Neuron (in vitro differentiated cells): ENCODE results near the gene TOMM7.
A peak's percentile ranks its signal among the peaks of the same experiment; 100 is the strongest.

ENCODE experiments used
- H2AFZ ChIP-seq: one replicate; pipeline ENCODE4 v1.6.1; 2013; ENCODE audit warnings: low read depth, mild to moderate bottlenecking, inconsistent platforms, low read length, moderate library complexity
- H3K27me3 ChIP-seq: one replicate; pipeline ENCODE4 v1.6.1; 2013; ENCODE audit warnings: low read length; ENCODE audit not compliant: insufficient read depth
- H3K36me3 ChIP-seq: one replicate; pipeline ENCODE4 v1.6.1; 2013; ENCODE audit warnings: low read length; ENCODE audit not compliant: insufficient read depth
- H3K4me1 ChIP-seq: one replicate; pipeline ENCODE4 v1.6.1; 2013; ENCODE audit warnings: low read length; ENCODE audit not compliant: insufficient read depth
- H3K4me3 ChIP-seq: 2 replicates; pipeline ENCODE4 v1.5.1; 2013; ENCODE audit warnings: mild to moderate bottlenecking, low read length, moderate library complexity
- H3K9me3 ChIP-seq: one replicate; pipeline ENCODE4 v1.6.1; 2013; ENCODE audit warnings: low read length

Gene TOMM7

DNA sequence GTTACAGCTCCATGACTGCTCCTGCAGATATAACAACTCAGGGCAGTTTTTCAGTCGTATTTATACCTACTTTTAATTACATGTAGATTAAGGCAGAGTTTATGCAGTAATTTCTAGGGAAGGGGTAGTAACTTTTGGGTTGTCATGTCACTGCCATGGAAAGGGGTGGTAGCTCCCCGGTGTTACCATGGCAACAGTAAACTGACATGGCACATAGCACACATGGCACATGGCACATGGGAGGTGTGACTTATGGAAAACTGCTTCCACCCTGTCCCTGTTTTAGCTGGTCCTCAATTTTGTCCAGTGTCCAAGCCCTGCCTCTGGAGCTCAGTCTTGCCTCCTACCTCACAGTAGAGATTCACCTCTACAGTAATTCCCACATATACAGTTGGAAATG is 3.9 kb upstream of the TOMM7 start:
- Histone ChIP-seq H3K4me3 (no peak overlapping the region), H3K4me1 (peaks cover 14% of the 10 kb centered on the region), H3K36me3 (no peaks in the 10 kb centered on the region), H3K27me3 (no peaks in the 10 kb centered on the region), H3K9me3 (no peaks in the 10 kb centered on the region), H2AFZ (no peak overlapping the region)

DNA sequence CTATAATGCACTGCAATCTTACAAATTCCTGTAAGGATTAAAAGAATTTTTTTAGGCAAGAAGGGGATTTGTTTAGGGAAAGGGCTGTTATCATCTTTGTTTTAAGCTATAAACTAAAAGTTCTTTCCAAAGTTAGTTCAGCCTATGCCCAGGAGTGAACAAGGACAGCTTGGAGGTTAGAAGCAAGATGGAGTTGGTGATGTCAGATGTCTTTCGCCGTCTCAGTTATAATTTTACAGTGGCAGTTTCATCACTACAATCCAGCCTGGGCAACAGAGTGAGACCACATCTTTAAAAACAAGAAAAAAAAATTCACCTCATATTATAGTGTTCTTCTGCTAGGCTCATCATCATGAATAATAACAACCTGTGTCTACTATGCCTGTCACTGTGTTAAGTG is 2.1 kb upstream of the TOMM7 start:
- Histone ChIP-seq H3K9me3 (no peaks in the 10 kb centered on the region), H3K4me3 (no peak overlapping the region), H3K27me3 (no peaks in the 10 kb centered on the region), H2AFZ (no peak overlapping the region), H3K4me1 (peaks cover 23% of the 10 kb centered on the region), H3K36me3 (no peaks in the 10 kb centered on the region)

DNA sequence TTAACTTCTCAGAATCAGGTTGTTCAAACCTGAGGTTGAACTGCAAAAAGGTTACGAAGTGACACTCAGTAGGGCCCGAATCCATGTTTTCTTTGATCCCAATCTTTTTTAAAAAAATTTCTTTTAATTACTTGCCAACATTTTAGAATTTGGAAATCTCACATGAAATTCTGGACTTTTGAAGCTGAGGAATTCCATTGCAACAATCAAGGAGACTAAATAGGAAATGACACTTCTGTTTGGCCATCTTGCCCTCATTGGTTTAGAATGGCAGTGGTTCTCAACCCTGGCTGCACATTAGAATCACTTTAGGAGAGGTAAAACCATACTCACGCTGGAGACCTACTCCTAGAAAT is 471 bp upstream of the TOMM7 start:
- Histone ChIP-seq H3K27me3 (no peaks in the 10 kb centered on the region), H3K4me1 (peaks cover 23% of the 10 kb centered on the region), H3K36me3 (no peaks in the 10 kb centered on the region), H3K4me3 (peak overlapping the region; percentile 93), H2AFZ (peak overlapping the region; percentile 29), H3K9me3 (no peaks in the 10 kb centered on the region)

DNA sequence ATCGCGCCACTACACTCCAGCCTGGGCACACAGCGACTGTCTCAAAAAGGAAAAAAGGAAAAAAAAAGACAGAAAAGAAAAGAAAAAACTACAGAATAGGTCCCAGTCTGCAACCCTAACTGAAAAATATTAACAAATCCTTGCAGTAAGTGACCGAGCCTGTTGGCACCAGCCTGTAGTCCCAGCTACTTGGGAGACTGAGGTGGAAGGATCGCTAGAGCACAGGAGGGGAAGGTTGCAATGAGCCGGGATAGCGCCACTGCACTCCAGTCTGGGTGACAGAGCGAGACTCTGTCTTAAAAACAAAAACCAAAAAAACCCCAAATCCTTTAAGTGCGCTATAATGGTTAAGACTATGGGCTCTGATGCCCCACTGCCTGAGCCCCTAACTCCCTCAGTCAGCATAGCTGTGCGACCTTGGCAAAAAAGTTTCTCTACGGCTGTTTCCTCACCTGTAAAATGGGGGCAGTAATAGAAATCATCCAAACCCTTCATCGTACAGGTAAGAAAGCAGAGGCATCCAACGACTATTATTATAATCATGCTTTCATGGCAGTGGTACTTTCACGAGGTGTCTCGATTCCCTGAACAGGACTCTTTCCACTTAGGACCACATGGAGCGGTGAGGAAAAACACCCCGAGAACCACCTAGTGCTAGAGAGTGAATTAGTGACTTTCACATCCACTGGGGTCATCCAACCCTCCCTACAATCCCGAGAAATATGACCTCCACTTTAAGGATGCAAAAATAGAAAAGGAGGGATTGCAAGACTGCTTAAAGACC is 755 bp downstream of the TOMM7 start:
- Histone ChIP-seq H3K36me3 (peaks cover 6% of the 10 kb centered on the region), H3K9me3 (no peaks in the 10 kb centered on the region), H3K27me3 (no peaks in the 10 kb centered on the region), H3K4me1 (peaks cover 23% of the 10 kb centered on the region), H3K4me3 (peak overlapping the region; percentile 93), H2AFZ (peak overlapping the region; percentile 55)

DNA sequence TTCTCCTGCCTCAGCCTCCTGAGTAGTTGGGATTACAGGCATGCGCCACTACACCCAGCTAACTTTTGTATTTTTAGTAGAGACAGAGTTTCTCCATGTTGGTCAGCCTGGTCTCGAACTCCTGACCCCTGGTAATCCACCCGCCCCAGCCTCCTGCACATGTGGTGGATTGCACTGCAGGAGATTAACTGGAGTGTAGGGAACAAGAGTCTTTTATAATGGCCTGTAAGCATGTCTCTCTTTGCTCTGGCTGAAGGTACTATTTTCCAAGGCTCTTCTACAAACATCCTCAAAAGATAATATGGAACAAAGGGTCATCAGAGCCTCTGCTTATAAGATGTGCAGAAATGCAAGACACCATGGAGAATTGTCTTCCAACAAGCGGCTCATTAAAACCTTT is 3.2 kb downstream of the TOMM7 start:
- peaks cover 25% of the 10 kb centered on the region for H3K36me3 ChIP-seq
- H3K9me3 ChIP-seq = no peaks in the 10 kb centered on the region
- H2AFZ ChIP-seq = no peak overlapping the region
- H3K27me3 ChIP-seq = no peaks in the 10 kb centered on the region
- no peak overlapping the region for H3K4me3 ChIP-seq
- peaks cover 23% of the 10 kb centered on the region for H3K4me1 ChIP-seq

DNA sequence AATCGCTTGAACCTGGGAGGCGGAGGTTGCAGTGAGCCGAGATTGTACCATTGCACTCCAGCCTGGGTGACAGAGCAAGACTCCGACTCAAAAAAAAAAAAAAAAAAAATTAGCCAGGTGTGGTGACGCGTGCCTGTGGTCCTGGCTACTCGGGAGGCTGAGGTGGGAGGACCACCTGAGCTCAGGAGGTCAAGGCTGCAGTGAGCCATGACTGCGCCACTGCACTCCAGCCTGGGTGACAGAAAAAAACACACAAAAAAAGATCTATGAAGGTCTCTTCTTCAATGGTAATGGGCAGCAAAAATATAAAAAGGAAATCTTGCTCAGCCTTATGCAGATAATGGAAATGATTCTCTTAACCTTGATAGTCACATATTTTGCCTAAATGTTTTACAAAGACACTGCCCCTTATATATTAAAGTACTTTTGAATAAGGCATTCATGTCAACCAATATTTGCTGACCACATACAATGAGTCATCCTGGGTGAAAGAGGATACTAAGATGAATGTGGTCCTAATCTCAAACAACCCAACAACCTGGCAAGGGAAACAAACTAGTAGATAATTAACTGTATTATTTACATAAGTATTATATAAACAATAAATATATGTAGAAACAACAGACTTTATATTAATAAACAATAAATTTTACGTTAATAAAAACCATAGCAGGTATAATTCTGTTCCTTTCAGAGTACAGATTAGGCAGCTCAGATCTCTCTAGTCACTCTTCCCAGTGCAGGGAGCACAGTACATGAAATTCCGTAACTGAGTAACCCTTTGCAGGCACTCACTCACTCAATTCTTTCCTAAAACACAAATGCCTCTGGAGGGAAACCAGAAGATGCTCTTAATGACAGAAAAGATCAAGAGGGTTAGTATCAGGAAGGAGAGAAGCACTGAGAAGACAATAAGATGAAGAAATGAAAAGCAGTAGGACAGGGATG is 8.1 kb downstream of the TOMM7 start:
- H3K4me3 ChIP-seq = no peak overlapping the region
- no peaks in the 10 kb centered on the region for H3K27me3 ChIP-seq
- no peak overlapping the region for H2AFZ ChIP-seq
- H3K4me1 ChIP-seq = no peaks in the 10 kb centered on the region
- H3K36me3 ChIP-seq = peaks cover 52% of the 10 kb centered on the region
- no peaks in the 10 kb centered on the region for H3K9me3 ChIP-seq

DNA sequence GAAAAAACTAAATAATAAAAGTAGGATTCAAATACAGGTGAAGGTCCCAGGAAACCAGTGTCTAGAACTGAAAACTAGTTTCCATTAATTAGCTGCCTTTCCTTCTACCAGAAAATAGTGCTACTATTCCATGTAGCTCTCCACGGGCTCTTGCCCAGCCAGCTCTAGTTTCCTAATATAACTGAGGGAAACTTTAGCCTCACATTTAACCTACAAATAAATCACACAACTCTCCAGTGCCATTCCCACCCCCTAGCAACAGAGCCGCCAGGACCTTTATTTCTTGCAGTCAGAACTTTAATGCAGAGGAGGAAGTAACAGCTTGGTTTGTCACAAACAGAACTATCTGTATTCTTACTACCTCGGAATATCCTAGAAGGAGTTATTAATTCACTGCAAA is 10.3 kb downstream of the TOMM7 start:
- no peaks in the 10 kb centered on the region for H3K4me1 ChIP-seq
- no peaks in the 10 kb centered on the region for H3K9me3 ChIP-seq
- H2AFZ ChIP-seq = no peak overlapping the region
- H3K4me3 ChIP-seq = no peak overlapping the region
- peaks cover 50% of the 10 kb centered on the region for H3K36me3 ChIP-seq
- H3K27me3 ChIP-seq = no peaks in the 10 kb centered on the region

DNA sequence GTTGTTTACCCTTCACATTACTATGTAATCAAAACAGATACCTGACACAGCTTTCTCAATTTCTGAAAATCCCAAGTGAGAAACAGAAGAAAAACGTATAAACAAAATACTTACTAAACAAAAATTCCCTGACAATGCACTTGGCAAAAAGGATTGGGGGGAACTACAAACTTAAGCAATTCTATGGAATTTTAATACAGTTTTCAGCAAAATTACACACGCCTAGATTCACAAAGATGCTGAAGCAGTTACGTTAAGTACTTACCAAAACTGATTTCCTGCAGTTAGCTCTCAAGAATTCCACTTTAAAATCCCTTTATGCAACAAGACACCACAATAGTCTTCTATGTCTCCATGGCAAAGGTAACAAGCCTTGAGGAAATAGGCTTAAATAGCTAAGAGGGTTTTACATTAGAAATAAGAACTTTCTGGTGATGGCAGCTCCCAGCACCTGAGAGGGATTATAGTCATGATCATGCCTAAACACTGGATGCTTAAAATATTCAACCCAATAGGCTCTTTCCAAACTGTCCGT is 10.8 kb downstream of the TOMM7 start:
- Histone ChIP-seq H2AFZ (no peak overlapping the region), H3K9me3 (no peaks in the 10 kb centered on the region), H3K36me3 (peaks cover 45% of the 10 kb centered on the region), H3K27me3 (no peaks in the 10 kb centered on the region), H3K4me1 (no peaks in the 10 kb centered on the region), H3K4me3 (no peak overlapping the region)

DNA sequence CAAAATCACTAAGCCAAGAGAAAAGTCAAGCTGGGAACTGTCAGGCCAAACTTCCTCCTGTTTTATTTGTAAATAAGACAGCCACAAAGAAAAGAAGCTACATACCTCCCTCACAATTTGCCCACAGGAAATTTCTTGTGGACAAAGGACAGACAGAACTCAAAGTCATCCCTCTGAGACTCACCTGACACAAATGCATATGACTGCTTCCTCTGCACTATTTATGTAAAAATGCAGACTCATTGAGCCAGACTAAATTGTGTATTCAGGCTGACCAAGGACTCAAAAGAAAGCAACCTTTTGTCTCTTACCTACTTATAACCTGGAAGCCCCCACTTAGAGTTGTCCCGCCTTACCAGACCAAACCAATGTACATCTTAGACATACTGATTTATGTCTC is 11.8 kb downstream of the TOMM7 start:
- H3K36me3 ChIP-seq = peaks cover 35% of the 10 kb centered on the region
- H3K27me3 ChIP-seq = no peaks in the 10 kb centered on the region
- no peaks in the 10 kb centered on the region for H3K9me3 ChIP-seq
- H2AFZ ChIP-seq = no peak overlapping the region
- H3K4me3 ChIP-seq = no peak overlapping the region
- H3K4me1 ChIP-seq = no peaks in the 10 kb centered on the region

DNA sequence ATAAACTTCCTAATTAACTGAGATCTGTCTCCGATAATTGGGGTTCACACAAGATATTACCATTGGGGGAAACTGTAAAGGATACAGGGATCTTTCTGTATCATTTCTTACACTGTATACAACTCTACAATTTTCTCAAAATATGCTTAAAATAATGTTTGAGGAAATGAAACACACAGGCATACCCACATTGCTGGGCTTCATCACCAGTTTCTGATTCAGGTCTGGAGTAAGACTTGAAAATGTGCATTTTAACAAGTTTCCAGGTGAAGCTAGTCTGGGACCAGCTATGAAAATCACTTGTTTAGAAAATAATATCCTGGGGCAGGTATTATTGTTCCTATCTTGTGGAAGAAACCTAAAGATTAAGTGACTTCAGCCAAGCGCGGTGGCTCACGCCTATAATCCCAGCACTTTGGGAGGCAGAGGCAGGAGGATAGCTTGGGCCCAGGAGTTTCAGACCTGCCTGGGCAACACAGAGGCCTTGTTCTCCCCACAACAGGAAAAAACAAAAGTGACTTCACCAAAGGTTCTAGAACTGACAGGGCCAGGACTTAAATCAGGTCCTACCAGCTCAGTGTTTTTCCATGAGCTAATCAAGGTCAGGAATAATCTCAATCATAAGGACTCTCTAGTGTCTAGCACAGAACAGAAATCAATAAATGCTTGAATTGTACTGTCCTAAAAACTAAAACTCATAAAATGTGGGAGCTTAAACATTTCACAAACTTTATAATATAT is 12.6 kb downstream of the TOMM7 start:
- H2AFZ ChIP-seq = no peak overlapping the region
- peaks cover 29% of the 10 kb centered on the region for H3K36me3 ChIP-seq
- no peaks in the 10 kb centered on the region for H3K27me3 ChIP-seq
- no peaks in the 10 kb centered on the region for H3K9me3 ChIP-seq
- H3K4me3 ChIP-seq = no peak overlapping the region
- no peaks in the 10 kb centered on the region for H3K4me1 ChIP-seq

DNA sequence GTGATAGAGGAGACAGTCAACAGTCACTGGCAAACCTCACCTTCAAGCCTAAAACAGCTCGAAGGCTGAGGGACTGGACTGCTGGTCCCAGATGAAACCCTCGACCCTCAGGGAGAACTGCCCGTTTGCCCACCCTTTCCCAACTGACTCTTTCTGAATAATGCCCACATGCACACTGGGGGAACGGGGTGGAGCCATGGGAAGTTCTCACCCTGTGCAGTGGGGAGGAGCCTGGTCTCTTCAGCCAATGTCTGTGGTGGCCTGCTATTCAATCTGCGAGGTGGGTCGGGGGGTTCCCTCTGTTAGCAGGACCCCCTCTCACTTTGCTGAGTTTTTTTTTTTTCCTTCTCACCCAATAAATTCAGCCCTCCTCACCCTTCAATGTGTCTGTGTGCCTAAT is 14.5 kb downstream of the TOMM7 start:
- Histone ChIP-seq H3K4me3 (no peak overlapping the region), H3K9me3 (no peaks in the 10 kb centered on the region), H2AFZ (no peak overlapping the region), H3K27me3 (no peaks in the 10 kb centered on the region), H3K4me1 (no peaks in the 10 kb centered on the region), H3K36me3 (peaks cover 19% of the 10 kb centered on the region)

DNA sequence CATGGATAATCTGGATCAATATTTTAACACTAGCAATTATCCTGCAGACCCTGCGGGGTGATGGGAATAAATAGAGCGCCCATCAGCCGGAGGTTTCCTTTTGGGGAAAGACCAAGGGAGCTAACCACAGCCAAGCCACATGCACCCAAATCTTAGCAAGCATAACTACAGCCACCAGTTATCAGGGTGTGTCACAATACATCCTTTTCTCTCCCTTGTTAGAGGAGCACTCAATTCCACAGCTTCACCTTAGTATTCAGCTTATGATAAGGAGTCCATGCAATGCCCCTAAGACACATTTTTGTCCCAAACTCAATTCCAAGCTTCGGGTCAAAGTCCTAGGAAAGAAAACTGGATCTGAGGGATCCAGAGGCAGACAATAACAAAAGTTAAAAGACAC is 15.9 kb downstream of the TOMM7 start:
- Histone ChIP-seq H3K4me3 (no peak overlapping the region), H3K9me3 (no peaks in the 10 kb centered on the region), H3K36me3 (peaks cover 7% of the 10 kb centered on the region), H2AFZ (no peak overlapping the region), H3K27me3 (no peaks in the 10 kb centered on the region), H3K4me1 (peaks cover 12% of the 10 kb centered on the region)

DNA sequence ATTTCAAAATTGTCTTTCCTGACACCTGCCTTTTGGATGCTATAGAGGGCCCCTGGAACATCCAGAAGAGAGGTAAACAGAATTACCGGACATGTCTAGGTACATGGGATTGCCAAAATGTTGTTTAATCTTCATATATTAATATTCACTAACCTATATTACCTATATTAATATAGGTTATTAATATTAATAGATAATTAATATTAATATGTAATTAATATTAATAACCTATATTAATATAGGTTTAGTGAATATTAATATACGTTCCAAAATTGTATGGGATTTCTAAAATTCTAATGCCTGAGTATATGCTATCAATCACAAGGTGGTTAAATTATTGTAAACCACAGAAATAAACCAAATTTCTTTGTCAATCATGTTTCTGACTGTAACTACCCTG is 17.4 kb downstream of the TOMM7 start:
- no peak overlapping the region for H2AFZ ChIP-seq
- no peaks in the 10 kb centered on the region for H3K27me3 ChIP-seq

More for the DNA sequence above, 17.4 kb downstream of the TOMM7 start:
- no peaks in the 10 kb centered on the region for H3K36me3 ChIP-seq
- H3K4me3 ChIP-seq = no peak overlapping the region
- H3K9me3 ChIP-seq = no peaks in the 10 kb centered on the region
- peaks cover 13% of the 10 kb centered on the region for H3K4me1 ChIP-seq
